T-helper 2 cell (primary cell): ENCODE measurements around the gene ATP6V1F.

Experiments used
- DNase-seq, 5 experiments: peaks; one replicate each; pipeline versions ENCODE4 v3.0.0 to v3.0.0-alpha.2; 2012 to 2022

The ATP6V1F gene

DNA sequence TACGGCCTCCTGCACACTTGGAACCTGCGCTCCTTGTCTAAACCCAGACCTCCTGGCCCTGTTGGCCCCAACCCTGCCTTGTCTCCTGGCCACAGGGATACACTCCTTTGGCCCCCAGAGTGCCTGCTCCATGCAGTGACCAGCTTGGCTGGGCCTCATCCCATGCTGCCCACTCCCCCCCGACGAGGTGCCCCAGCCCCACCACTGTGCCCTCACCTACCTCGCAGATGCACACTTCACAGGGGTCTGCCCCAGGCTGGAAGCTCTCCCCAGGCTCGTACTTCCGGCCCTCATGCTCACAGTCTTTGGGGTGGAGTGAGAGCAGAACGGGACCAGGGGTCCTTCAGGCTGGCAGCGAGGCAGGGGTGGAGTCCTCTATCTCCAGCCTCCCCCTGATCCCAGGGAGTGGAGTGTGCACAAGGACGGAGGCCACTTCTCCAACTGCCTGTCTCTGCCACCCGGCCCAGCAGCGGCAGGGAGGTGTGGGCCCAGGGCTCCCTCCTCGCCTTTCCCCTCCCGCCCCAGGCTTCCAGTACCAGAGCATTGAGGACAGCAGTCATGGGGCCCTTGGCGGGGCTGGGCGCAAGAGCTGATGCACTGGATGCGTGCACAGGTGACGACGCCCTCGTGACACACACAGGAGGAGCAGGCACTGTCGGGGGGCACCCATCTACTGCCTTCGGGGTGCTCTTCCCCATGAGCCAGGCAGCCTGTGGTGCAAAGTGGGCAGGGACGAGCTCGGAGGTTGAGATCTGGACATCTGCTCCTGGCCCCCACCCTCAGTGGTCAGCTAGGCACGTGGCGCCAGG, 22.1 kb downstream of the ATP6V1F start:
- no peak for DNase-seq

DNA sequence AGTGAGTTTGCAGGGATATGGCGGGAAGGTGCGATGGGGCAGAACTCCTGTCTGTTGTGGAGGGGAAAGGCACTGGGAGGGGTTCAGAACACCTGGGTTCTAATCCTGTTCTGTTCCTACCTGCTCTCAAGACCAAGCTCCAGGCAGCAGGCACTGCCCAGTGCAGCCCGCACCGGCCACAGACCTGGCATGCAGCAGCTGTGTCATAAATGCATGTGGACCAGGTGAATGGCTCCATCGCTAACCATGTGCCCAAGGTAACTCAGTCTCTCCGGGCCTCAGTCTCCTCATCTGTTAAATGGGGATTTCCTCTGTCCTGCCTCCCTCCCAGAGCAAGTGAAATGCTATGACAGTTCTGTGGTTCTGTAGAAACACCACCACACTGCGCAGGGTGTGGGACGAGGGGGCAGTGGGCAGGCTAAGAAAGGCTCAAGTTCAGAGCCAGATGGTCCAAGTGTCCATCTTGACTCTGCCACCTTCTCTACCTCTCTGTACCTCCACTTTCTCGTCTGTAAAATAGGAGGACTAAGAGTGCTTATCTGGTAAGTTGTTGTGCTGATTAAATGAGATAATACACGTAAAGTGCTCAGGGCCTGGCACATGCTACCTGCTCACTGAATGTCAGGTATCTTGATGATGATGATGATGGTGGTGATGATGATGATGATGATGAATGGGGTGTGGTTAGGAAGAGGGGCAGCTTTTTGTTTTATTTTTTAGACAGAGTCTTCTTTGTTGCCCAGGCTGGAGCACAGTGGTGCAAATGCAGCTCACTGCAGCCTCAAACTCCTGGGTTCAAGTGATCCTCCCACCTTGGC, 22.9 kb downstream of the ATP6V1F start:
- no peak for DNase-seq

DNA sequence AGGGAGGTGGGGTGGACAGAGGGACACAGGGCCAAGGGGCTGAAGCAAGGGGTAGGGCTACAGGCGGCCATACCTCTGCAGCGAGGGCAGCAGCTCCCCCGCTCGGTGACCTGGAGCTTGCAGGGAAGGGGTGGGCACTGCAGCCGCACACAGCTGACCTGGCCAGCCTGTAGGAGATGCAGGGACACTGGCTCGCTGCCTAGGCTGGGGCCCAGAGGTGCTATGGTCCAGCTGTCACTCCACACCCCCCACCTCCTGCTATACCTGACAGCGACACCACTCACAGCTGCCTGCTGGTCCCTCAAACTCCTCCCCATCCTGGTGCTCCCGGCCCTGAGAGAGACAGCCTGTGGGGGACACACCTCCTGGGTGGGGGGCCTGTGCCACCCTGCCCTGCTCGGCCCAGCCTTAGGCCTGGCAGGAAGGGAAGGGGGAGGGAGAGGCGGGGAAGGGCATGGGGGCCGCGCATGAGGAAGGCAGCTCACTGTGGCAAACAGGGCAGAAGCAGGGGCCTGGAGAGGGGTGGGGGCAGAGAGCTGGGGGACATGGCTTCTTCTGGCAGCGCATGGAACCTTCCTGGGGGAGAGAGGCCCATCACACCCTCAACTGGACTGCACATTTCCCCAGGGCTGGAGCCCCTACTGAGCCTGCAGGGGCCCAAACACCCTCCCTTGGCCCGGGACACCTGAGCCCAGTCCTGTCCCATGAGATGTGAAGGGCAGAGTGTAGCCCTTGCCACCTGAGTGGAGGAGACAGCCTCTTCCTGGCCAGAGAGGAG, 23.9 kb downstream of the ATP6V1F start:
- no peak for DNase-seq

DNA sequence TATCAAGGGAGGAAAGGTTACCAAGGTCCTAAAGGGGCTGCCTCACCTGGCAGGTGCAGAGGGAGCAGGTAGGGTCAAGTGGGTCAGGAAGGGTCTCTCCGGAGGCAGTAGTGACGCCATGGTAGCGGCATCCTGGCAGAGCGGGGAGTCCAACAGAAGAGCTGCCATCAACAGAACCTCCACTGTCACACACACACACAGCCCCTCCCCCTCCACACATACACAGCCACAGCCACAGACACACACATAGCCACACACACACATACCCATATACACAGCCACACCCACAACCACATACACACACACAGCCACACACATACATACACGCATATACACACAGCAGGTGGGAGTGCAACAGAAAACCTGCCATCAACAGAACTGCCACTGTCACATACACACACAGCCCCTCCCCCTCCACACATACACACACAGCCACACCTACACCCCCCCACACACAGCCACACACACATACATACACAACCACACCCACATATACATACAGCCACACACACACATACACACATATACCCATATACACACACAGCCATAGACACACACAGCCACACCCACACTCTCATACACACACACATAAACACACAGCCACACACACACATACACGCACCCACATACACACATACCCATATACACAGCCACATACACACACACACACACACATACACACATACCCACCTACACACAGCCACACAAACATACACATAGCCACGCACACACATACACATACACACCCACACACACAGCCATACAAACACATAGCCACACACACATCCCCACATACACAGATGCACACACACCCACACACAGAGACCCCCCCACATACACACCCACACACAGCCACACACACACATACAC, 24.7 kb downstream of the ATP6V1F start:
- peak in 1 of 5 experiments; percentile 45 for DNase-seq

DNA sequence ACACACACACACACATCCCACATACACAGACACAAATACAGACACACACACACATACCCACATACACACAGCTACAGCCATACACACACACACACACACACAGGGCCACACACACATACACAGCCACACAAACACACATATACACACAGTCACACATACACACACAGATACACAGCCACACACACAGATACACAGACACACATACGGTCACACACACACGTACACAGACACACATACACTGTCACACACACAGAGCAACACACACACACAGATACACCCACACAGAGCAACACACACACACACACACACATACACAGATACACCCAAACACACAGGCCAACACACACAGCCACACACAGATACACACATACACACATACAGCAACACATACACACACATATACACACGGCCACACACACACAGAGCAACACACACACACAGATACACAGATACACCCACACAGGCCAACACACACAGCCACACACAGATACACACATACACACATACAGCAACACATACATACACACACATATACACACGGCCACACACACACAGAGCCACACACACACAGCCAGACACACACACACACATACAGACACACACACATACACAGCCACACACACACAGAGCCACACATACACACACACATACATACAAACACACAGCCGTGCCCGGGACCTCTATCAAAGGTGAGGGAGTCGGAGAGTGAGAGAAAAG, 25.5 kb downstream of the ATP6V1F start:
- no peak for DNase-seq

- DNase-seq = no peak
Observed at GRCh38 chr7:128888756-128889095, 26.1 kb downstream of the ATP6V1F start.

- no peak for DNase-seq
Observed at GRCh38 chr7:128889121-128889520, 26.5 kb downstream of the ATP6V1F start.

- no peak for DNase-seq
Observed at GRCh38 chr7:128890306-128891109, 27.9 kb downstream of the ATP6V1F start.

DNA sequence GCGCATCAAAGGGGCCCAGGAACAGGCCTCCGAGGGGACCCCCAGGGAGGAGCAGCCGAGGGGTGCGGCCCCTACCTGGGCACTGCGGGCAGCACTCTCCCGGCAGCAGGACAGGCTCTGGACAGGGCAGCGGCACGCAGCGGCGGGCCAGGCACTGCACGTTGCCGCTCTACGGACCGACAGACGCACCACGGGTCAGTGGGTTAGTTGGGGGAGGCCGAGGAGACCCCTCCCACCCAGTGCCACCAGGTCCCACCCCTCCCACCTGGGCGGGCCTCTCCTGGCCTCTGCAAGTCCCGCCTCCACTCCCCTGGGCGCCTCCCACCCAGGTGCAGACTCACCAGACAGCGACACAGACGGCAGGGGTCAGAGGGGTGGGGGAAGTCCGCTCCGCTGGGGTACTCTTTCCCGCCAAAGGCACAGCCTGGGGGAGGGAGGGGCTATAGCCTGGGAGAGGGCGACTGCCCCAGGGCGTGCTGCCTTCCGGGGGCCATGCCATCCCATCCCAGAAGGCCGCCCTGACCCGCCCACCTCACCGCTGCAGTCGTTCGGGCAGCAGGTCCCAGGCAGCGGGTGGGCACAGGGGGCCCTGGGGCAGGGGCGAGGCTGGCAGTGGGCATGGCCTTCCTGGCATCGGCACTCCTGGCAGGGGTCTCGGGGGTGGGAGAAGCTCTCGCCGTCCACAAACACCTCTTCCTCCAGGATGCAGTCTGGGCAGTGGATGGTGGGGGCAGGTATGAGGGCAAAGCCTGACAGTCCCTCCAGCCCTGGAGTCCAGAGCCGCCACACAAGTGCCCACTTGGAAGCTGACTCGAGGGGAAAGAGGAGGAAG, 28.7 kb downstream of the ATP6V1F start:
- DNase-seq = no peak

DNA sequence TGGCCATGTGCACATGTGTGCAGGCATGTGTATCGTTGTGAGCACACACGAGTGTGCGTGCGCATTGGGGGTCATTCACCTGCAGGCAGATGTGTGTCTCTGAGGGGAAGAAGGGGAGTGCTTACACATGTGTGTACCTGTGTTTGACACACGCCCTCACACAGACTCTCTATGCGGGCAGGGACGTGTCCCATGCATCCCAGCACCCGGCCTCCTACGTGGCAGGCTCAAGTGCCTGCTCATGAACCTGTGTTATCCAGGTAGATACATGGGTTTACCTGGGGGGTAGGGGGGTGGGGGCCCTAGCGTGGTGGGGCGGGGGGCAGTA, 29.2 kb downstream of the ATP6V1F start:
- DNase-seq = no peak

GRCh38 chr7:128892521-128893250, 30.0 kb downstream of the ATP6V1F start:
- no peak for DNase-seq

DNA sequence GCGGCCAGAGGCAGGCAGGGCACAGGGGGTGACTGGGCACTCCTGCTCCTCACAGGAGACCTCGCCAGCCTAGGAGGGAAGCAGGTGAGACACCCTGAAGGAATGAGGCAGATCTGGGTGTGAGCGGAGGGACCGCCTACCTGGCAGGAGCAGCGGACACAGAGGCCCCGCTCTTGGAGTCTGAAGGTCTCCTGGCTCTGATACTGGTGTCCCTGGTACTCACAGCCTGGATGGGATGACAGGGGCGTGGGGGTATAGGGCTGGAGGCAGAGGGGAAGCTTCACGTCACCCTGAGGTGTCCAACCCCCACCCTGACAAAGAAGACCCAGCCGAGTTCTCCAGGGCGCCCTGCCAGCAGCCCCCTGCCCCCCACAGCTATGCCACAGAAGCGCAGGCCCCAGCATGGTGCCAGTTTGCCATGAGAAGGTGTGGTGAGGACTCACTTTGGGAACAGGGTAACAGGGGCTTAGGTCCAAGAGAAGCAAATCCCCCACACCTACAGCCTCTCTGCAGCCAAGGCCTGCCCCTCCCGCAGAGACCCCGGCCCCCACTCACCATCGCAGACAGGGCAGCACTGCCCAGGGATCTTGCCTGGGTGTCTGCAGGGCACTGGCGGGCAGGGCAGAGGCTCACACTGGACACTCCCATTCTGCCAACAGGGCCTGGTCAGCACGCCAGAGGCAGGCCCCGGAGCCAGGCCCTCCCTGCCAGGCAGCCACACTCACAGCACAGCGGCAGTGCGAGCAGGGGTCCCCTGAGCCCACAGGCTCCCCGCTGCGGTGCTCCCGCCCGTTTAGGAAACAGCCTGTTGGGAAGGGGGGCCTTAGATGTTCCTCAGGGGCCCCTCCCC, 30.8 kb downstream of the ATP6V1F start:
- no peak for DNase-seq

DNA sequence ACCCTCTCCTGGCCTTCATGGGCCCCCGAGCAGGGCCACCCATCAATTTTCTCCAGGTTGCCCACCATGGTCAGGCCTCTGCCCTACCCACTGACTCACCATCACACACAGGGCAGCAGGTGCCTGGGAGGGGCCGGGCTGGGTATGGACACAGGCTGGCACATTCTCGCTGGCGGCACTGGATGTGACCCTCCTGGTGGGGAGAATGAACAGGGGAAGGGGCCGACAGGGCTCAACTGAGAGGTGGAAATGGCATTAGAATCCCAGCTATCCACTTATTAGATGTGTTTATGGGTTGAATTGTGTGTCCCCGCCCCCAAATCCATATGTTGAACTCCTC, 31.4 kb downstream of the ATP6V1F start:
- no peak for DNase-seq

DNA sequence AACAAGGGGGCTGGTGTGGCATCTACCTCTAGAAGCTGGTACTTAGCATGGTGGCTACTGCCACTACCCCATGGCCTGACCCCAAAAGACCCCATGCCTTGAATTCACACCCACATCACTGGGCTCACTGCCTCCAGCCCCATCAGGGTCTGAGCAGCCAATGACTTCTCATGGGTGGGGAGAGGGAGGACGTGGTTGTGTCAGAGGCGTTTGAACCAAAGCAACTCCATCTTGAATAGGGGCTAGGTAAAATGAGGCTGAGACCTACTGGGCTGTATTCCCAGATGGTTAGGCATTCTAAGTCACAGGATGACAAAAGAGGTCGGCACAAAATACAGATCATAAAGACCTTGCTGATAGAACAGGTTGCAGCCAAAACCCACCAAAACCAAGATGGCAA, 32.7 kb downstream of the ATP6V1F start:
- no peak for DNase-seq

DNA sequence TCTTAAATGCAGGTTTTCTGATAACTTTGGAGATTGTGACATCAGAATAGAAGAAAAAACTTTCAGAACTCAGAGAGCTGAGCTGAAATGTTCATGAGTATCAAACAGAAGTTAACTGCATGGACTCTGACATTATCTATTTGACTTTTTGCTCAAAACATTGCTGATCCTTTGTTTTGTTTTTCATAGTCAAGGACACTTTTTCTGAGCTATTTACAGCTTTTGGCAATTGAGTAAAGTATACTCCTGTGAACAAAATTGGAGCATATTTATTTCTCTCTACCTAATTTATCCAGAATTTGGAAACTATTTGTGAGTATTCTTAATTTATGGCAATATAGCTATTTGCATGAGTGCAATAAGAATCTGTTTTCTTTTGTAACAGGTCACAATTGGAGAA, 36.7 kb downstream of the ATP6V1F start:
- no peak for DNase-seq

- no peak for DNase-seq
Observed at GRCh38 chr7:128900237-128900636, 37.6 kb downstream of the ATP6V1F start.

DNA sequence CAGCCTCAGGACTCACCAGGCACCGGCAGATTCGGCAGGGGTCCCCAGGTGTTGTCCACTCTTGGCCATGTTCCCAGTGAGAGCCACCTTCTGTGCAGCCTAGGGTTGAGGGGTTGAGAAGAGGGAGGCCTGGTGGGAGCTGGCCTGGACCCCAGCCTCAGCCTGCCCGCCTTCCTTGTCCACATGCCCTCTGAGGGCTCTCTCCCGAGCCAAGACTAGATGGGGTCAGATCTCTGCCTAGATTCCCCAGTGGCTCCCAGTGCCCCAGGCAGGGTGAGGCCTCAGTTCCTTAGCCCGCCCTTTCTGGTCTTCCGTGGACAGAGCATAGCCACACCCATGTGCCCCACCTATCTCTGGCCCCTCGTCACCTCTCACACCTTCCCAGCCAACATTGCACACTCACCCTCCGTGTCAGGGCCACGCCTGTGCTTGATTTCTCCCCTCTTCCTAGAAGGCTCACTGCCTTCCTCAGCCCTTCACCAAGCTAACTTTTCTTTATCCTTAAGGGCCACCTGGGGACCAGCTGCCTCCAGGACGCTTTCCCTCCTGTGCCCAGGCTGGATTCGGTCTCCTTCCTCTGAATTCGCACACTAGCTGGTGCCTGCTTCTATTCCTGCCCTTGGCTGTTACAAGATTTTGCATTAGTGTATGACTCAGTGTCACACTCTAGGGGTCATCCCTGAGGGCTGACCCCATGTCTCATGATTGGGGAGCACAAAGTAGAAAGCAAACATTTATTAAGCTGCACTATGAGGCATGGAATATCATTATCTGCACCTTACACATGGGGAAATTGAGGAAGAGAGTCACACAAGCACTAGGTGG, 40.3 kb downstream of the ATP6V1F start:
- DNase-seq = no peak
